HepG2 (cell line): ENCODE measurements around the gene CCDC167. TPM values are rescaled to one million over a fixed set of nuclear protein-coding genes. Genes with fewer than 3 reads are reported as not detected.
A peak's percentile ranks its signal among the peaks of the same experiment; 100 is the strongest.

Source experiments
- ATAC-seq: fragments of 200-7000 bp; cut with Tn5 transposase; 3 replicates; pipeline ENCODE4 v1.9.1; 2020; ENCODE audit warnings: mild to moderate bottlenecking, moderate library complexity
- BruUV-seq: library from RNA; stranded (reverse); fragments of 400-500 nt; replicated peaks from 2 replicates; lab custom pipeline; 2021; lab: Mats Ljungman, UMichigan
- CTCF ChIA-PET: fragments of 300-600 bp; formaldehyde crosslinking; extraction: SDS; loops from one replicate; lab custom pipeline; 2021; ENCODE audit warnings: low total read pairs, inconsistent platforms, low intra/inter-chr PET ratio; lab: Yijun Ruan, JAX
- POLR2A ChIA-PET: fragments of 350-600 bp; sonication (Branson Sonifier 250); formaldehyde crosslinking; loops from one replicate; lab custom pipeline; 2020; ENCODE audit warnings: antibody characterized with exemption, inconsistent platforms; lab: Yijun Ruan, JAX
- DNase-seq: peaks from one replicate; pipeline ENCODE4 v3.0.0-alpha.2; 2015; ENCODE audit warnings: low spot score
- FAIRE-seq: peaks from 3 replicates; lab custom pipeline; 2011; peaks lifted over from hg19 to GRCh38; lab: Jason Lieb, UNC
- H2AFZ ChIP-seq: one replicate; pipeline ENCODE4 v1.6.1; 2011; ENCODE audit warnings: low read length, inconsistent platforms
- H3K27ac ChIP-seq: fragments of 300-600 bp; 3 replicates; pipeline ENCODE4 v1.8.0; 2011; ENCODE audit warnings: mixed run types, mild to moderate bottlenecking, mixed read lengths, low read length, inconsistent platforms; ENCODE audit not compliant: insufficient read depth; ENCODE audit errors: extremely low read length
- H3K27me3 ChIP-seq, 2 experiments: fragments of 200-600 bp in 1 of 2; 2 replicates in 1 of 2; 3 replicates in 1 of 2; pipeline versions ENCODE4 v1.6.0 to v1.8.0; 2011; ENCODE audit warnings: low read length in 2 of 2, mild to moderate bottlenecking in 2 of 2, moderate library complexity in 2 of 2, inconsistent platforms in 1 of 2; ENCODE audit not compliant: insufficient read depth in 2 of 2, control insufficient read depth in 1 of 2
- H3K36me3 ChIP-seq, 2 experiments: fragments of 200-600 bp in 1 of 2; replicated peaks in 1 of 2; 2 replicates in 1 of 2; 3 replicates in 1 of 2; pipeline versions ENCODE4 v1.5.1 to v1.8.0; 2011; ENCODE audit warnings: low read length in 2 of 2, inconsistent platforms in 1 of 2; ENCODE audit not compliant: insufficient read depth in 2 of 2, control insufficient read depth in 1 of 2
- H3K4me1 ChIP-seq: 2 replicates; pipeline ENCODE4 v1.5.1; 2012; ENCODE audit warnings: low read length, inconsistent platforms; ENCODE audit not compliant: insufficient read depth
- H3K4me2 ChIP-seq: 2 replicates; pipeline ENCODE4 v1.6.0; 2011; ENCODE audit warnings: low read depth, low read length, inconsistent platforms
- H3K4me3 ChIP-seq, 3 experiments: fragments of 200-600 bp in 1 of 3; sonication (generic), shearing (Covaris generic) in 1 of 3; replicated peaks in 1 of 3; 2 replicates each; pipeline ENCODE4 v1.5.1; 2011 to 2016; ENCODE audit warnings: low read length in 3 of 3, inconsistent platforms in 2 of 3, low read depth in 2 of 3, mild to moderate bottlenecking in 2 of 3, control low read depth in 1 of 3, mixed read lengths in 1 of 3; ENCODE audit not compliant: insufficient read depth in 1 of 3
- H3K79me2 ChIP-seq: one replicate; pipeline ENCODE4 v1.6.1; 2011; ENCODE audit warnings: low read length, inconsistent platforms; ENCODE audit not compliant: insufficient read depth
- H3K9ac ChIP-seq: 2 replicates; pipeline ENCODE4 v1.6.0; 2011; ENCODE audit warnings: mild to moderate bottlenecking, low read depth, low read length, inconsistent platforms; ENCODE audit not compliant: insufficient read depth
- H3K9me3 ChIP-seq: 2 replicates; pipeline ENCODE4 v1.5.1; 2012; ENCODE audit warnings: mild to moderate bottlenecking, low read length
- H4K20me1 ChIP-seq: 2 replicates; pipeline ENCODE4 v1.6.0; 2011; ENCODE audit warnings: inconsistent platforms, mild to moderate bottlenecking, low read length, moderate library complexity; ENCODE audit not compliant: insufficient read depth
- ATF7 ChIP-seq, 2 experiments: fragments of 450-650 bp in 1 of 2; sonication (generic) in 1 of 2; formaldehyde crosslinking in 1 of 2; IDR thresholded peaks; 2 replicates each; pipeline versions ENCODE4 v1.4.0 to v1.6.1; 2016 to 2020; ENCODE audit warnings: antibody characterized with exemption in 1 of 2, mild to moderate bottlenecking in 1 of 2, missing genetic modification reagents in 1 of 2
- FOXC1 ChIP-seq: sonication (generic); formaldehyde crosslinking; IDR thresholded peaks from 2 replicates; pipeline ENCODE4 v1.8.0; 2022; ENCODE audit warnings: mild to moderate bottlenecking, missing genetic modification reagents, borderline replicate concordance
- HOXA9 ChIP-seq: sonication (generic); formaldehyde crosslinking; IDR thresholded peaks from 2 replicates; pipeline ENCODE4 v1.8.1; 2022; ENCODE audit warnings: missing genetic modification reagents, mild to moderate bottlenecking, moderate library complexity, borderline replicate concordance
- NRL ChIP-seq: sonication (generic); formaldehyde crosslinking; IDR thresholded peaks from 2 replicates; pipeline ENCODE4 v1.5.0; 2020; ENCODE audit warnings: missing genetic modification reagents, mild to moderate bottlenecking, moderate library complexity, borderline replicate concordance
- RAD51 ChIP-seq: fragments of 450-650 bp; IDR thresholded peaks from 2 replicates; pipeline ENCODE4 v1.6.1; 2016; ENCODE audit warnings: borderline replicate concordance
- ZBTB20 ChIP-seq: sonication (generic); formaldehyde crosslinking; IDR thresholded peaks from 2 replicates; pipeline ENCODE4 v1.8.1; 2023; ENCODE audit warnings: missing genetic modification reagents, low read depth, mild to moderate bottlenecking, borderline replicate concordance
- ZNF136 ChIP-seq: sonication (generic); formaldehyde crosslinking; IDR thresholded peaks from 2 replicates; pipeline ENCODE4 v1.8.1; 2022; ENCODE audit warnings: low read depth, mild to moderate bottlenecking, moderate library complexity, missing genetic modification reagents
- ZNF180 ChIP-seq: sonication (generic); formaldehyde crosslinking; IDR thresholded peaks from 2 replicates; pipeline ENCODE4 v1.4.0; 2020; ENCODE audit warnings: low read depth, missing genetic modification reagents, borderline replicate concordance
- WGBS: methylation state at CpG from one replicate; pipeline ENCODE4 v1.1.6; 2017; ENCODE audit warnings: low lambda C conversion rate; 5-methylcytosine and 5-hydroxymethylcytosine counted together
- in situ Hi-C: cut with HindIII; loops from 2 replicates; pipeline ENCODE4 v1.10.0; 2017; ENCODE audit warnings: low pct_unique_long_range_greater_than_20kb; ENCODE audit not compliant: extremely low pct_ligation_motif_present
- intact Hi-C: fragments of 100-400 bp; cut with micrococcal nuclease; formaldehyde crosslinking; loops from one replicate; pipeline ENCODE4 v1.10.0; 2022; ENCODE audit not compliant: unreplicated experiment
- polyA plus RNA-seq, 8 experiments: library from polyadenylated mRNA; depleted of rRNA in 3 of 8; stranded (reverse) in 7 of 8; unstranded in 1 of 8; fragments of >200 nt; fragmentation: Illumina TruSeq in 4 of 8; extraction: Trizol in 4 of 8; gene quantifications; 2 replicates each; pipeline versions ENCODE4 v1.2.1 to v1.2.3, GENCODE V29; 2011 to 2016; ENCODE audit warnings: low read depth in 4 of 8, missing spikeins in 1 of 8, mixed read lengths in 1 of 8; ENCODE audit not compliant: insufficient read depth in 1 of 8
- total RNA-seq, 5 experiments: library from RNA; depleted of rRNA; stranded (reverse); fragments of >200 nt; fragmentation: Illumina TruSeq; extraction: Trizol; gene quantifications; 2 replicates each; pipeline ENCODE4 v1.2.3, GENCODE V29; 2016; ENCODE audit warnings: low read depth in 1 of 5
- TF ChIP-seq, protein P1 (sequence below): sonication (generic); formaldehyde crosslinking; IDR thresholded peaks from 2 replicates; pipeline ENCODE4 v1.5.0; 2020; ENCODE audit warnings: missing genetic modification reagents
- TF ChIP-seq, protein P2 (sequence below), 2 experiments: IDR thresholded peaks; 2 replicates each; pipeline ENCODE4 v1.6.1; 2011 to 2012; ENCODE audit warnings: low read length in 2 of 2, borderline replicate concordance in 1 of 2, low read depth in 1 of 2, mild to moderate bottlenecking in 1 of 2, moderate library complexity in 1 of 2
- TF ChIP-seq, protein P3 (sequence below), 2 experiments: sonication (generic) in 1 of 2; formaldehyde crosslinking in 1 of 2; IDR thresholded peaks; 2 replicates each; pipeline versions ENCODE4 v1.4.0 to v1.6.1; 2018 to 2020; ENCODE audit warnings: missing genetic modification reagents in 2 of 2, borderline replicate concordance in 1 of 2, low read depth in 1 of 2, mild to moderate bottlenecking in 1 of 2, missing biosample characterization in 1 of 2

The CCDC167 gene
- total and polyA plus RNA-seq, 2 of the 13 experiments (the other 11 are each of a cell fraction or from before 2014, with no cell fraction given) = 48.4 to 66.8 TPM

DNA sequence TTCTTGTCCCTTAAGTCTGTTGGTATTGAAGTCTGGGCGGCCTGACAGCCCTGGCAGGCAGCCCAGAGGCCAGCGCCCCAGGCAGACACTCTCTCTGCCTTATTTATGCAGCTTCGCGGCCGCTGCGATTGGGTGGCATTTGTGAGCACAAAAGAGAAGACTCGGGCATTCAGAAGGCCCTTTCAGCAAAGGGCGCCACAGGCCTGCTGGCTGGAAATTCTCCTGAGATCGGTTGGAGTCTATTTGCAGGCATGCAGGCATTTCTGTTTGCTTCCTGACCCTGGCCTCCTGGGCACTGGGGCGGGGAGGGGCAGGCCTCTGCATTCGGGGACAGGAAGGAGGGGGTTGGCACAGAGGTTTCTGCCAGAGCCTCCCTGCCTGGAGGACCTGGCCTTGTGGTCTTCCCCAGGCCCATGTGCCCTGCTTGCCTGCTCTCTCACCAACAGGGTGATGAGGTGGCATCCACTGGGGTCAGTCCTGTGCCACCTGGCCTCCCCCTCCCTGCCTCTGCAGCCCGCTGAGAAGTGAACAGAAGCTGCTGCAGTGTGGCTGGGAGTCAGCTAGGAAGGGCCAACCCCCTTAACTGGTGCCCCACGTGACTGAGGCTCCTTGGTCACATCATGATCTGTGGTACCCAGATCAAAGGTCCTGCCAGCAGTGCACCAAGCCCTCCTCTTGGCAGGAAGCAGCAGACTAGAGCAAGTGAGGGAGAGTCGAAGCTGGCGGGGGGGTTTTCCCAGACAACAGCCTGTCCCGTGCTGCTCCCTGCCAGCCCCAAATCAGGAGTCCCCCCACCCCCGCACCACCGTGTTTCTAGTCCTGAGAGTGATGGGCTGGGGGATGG is 16.6 kb upstream of the CCDC167 start:
- BruUV-seq = no TSS peak
- Histone ChIP-seq H3K9ac (peak overlapping the region; percentile 0; the same call in 1 of the 2 replicates), H3K36me3 (no peaks in the 10 kb centered on the region), H3K27ac (no peak overlapping the region), H3K4me3 (peak overlapping the region; percentile 11 to 57 (median 24); a peak in 5 of 6 replicates), H2AFZ (no peak overlapping the region), H3K79me2 (no peaks in the 10 kb centered on the region), H4K20me1 (no peaks in the 10 kb centered on the region), H3K4me2 (peak overlapping the region; percentile 69), H3K4me1 (peaks cover 30% of the 10 kb centered on the region), H3K9me3 (no peaks in the 10 kb centered on the region), H3K27me3 (peaks cover 4 to 49% of the 10 kb centered on the region in 2 experiments)
- FAIRE-seq (peak; percentile 55), DNase-seq (peak; percentile 39), ATAC-seq (peak; percentile 49)
- 1% methylated on average over 14 of the region's 18 CpGs for WGBS
- intact Hi-C loops (no loop called here), in situ Hi-C loops (no loop called here)
- ChIA-PET CTCF (no interaction called here), POLR2A (interaction anchor here (0.5 to 1.8 kb wide), 2 partner anchors 16 to 393 kb away, joined by 4 to 8 read pairs; partner anchors contain the start of gene CCDC167)
- TF ChIP-seq, protein P1, sequence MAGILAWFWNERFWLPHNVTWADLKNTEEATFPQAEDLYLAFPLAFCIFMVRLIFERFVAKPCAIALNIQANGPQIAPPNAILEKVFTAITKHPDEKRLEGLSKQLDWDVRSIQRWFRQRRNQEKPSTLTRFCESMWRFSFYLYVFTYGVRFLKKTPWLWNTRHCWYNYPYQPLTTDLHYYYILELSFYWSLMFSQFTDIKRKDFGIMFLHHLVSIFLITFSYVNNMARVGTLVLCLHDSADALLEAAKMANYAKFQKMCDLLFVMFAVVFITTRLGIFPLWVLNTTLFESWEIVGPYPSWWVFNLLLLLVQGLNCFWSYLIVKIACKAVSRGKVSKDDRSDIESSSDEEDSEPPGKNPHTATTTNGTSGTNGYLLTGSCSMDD (CRISPR knock-in tag) = no peak
- TF ChIP-seq, protein P2, sequence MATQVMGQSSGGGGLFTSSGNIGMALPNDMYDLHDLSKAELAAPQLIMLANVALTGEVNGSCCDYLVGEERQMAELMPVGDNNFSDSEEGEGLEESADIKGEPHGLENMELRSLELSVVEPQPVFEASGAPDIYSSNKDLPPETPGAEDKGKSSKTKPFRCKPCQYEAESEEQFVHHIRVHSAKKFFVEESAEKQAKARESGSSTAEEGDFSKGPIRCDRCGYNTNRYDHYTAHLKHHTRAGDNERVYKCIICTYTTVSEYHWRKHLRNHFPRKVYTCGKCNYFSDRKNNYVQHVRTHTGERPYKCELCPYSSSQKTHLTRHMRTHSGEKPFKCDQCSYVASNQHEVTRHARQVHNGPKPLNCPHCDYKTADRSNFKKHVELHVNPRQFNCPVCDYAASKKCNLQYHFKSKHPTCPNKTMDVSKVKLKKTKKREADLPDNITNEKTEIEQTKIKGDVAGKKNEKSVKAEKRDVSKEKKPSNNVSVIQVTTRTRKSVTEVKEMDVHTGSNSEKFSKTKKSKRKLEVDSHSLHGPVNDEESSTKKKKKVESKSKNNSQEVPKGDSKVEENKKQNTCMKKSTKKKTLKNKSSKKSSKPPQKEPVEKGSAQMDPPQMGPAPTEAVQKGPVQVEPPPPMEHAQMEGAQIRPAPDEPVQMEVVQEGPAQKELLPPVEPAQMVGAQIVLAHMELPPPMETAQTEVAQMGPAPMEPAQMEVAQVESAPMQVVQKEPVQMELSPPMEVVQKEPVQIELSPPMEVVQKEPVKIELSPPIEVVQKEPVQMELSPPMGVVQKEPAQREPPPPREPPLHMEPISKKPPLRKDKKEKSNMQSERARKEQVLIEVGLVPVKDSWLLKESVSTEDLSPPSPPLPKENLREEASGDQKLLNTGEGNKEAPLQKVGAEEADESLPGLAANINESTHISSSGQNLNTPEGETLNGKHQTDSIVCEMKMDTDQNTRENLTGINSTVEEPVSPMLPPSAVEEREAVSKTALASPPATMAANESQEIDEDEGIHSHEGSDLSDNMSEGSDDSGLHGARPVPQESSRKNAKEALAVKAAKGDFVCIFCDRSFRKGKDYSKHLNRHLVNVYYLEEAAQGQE (IDR thresholded peaks at IDR 0.05; ENCODE audit: borderline replicate concordance in 1 of 2, low read depth in 1 of 2, low read length in 2 of 2) = no peak
- TF ChIP-seq ATF7 (IDR thresholded peaks at IDR 0.05) (no peak), ATF7 (CRISPR knock-in tag; IDR thresholded peaks at IDR 0.05) (0 out of 2 replicates have a peak, but pooled peaks have one; percentile 5), RAD51 (peak; percentile 45; the same call in 1 of the 2 replicates), ZBTB20 (CRISPR knock-in tag) (no peak), ZNF180 (CRISPR knock-in tag) (no peak), FOXC1 (0 out of 2 replicates have a peak, but pooled peaks have one; percentile 31), ZNF136 (CRISPR knock-in tag) (no peak), HOXA9 (CRISPR knock-in tag) (no peak), NRL (0 out of 2 replicates have a peak, but pooled peaks have one; percentile 23)
- TF ChIP-seq, protein P3, sequence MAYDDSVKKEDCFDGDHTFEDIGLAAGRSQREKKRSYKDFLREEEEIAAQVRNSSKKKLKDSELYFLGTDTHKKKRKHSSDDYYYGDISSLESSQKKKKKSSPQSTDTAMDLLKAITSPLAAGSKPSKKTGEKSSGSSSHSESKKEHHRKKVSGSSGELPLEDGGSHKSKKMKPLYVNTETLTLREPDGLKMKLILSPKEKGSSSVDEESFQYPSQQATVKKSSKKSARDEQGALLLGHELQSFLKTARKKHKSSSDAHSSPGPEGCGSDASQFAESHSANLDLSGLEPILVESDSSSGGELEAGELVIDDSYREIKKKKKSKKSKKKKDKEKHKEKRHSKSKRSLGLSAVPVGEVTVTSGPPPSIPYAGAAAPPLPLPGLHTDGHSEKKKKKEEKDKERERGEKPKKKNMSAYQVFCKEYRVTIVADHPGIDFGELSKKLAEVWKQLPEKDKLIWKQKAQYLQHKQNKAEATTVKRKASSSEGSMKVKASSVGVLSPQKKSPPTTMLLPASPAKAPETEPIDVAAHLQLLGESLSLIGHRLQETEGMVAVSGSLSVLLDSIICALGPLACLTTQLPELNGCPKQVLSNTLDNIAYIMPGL (CRISPR knock-in tag; IDR thresholded peaks at IDR 0.05; ENCODE audit: borderline replicate concordance in 1 of 2, low read depth in 1 of 2) = peak in 1 of 2 experiments; percentile 45; a peak in 1 of 4 replicates
